Measurements from ENCODE around the gene OR10H1. TPM values are rescaled to one million over a fixed set of nuclear protein-coding genes. Genes with fewer than 3 reads are reported as not detected.

OR10H1 gene
- polyA plus RNA-seq, 1 of the 3 experiments (the other 2 are of a cell fraction): not detected

DNA sequence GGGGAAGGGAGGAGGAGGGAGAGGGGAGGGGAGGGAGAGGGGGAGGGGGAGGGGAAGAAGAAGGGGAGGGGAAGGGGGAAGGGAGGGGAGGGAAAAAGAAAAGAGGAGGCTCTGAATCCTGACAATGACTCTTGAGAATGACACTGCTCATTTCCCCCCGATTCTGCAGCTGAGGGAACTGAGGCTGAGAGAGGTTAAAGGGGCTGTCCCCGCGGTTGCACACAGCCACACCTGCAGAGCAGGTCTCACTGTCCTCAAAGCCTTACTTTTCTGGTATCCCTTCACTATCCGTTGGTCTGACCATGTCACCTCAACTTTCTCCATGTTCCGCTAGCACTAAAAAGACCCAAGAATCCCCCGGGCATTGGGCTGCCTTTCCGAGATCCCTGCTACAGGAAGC is 47.0 kb upstream of the OR10H1 start (continued):
- TF ChIP-seq, protein P1, sequence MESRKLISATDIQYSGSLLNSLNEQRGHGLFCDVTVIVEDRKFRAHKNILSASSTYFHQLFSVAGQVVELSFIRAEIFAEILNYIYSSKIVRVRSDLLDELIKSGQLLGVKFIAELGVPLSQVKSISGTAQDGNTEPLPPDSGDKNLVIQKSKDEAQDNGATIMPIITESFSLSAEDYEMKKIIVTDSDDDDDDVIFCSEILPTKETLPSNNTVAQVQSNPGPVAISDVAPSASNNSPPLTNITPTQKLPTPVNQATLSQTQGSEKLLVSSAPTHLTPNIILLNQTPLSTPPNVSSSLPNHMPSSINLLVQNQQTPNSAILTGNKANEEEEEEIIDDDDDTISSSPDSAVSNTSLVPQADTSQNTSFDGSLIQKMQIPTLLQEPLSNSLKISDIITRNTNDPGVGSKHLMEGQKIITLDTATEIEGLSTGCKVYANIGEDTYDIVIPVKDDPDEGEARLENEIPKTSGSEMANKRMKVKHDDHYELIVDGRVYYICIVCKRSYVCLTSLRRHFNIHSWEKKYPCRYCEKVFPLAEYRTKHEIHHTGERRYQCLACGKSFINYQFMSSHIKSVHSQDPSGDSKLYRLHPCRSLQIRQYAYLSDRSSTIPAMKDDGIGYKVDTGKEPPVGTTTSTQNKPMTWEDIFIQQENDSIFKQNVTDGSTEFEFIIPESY (IDR thresholded peaks at IDR 0.05; ENCODE audit: borderline replicate concordance, low read depth): no peak
- TF ChIP-seq RFX5 (IDR thresholded peaks at IDR 0.05; ENCODE audit: low read length): no peak
- TF ChIP-seq EP300 (IDR thresholded peaks at IDR 0.05; ENCODE audit: borderline replicate concordance in 1 of 2, low read depth in 1 of 2, low read length in 1 of 2): no peak
- no peak for TF ChIP-seq CHD2 (IDR thresholded peaks at IDR 0.05; ENCODE audit: low read length, partially characterized antibody)
- TF ChIP-seq TEAD4 (IDR thresholded peaks at IDR 0.05; ENCODE audit: borderline replicate concordance, insufficient read depth): no peak
- TF ChIP-seq MEF2A (IDR thresholded peaks at IDR 0.05; ENCODE audit: borderline replicate concordance, low read depth): no peak
- no peak for TF ChIP-seq SMC3 (IDR thresholded peaks at IDR 0.05; ENCODE audit: low read depth, low read length)

DNA sequence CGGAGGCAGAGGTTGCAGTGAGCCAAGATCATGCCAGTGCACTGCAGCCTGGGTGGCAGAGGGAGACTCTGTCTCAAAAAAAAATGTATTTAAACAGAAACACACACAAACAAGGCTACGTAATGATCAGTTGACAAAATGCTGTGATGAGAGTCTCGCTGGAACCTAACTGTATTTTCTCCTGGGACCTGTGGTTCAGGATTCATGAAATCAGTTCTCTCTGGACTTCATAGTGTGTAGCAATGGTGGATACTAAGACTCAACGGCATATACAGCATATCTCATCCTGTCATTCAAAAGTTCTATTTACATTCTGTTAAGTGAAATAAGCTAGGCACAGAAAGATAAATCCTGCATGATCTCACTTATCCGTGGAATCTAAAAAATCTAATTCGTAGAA is 45.1 kb upstream of the OR10H1 start:
- H3K9ac ChIP-seq: no peak overlapping the region
- ChIA-PET POLR2A (no interaction called here), CTCF (no interaction called here)
- no peaks in the 10 kb centered on the region for H4K20me1 ChIP-seq (ENCODE audit: insufficient read depth)
- H3K9me2 ChIP-seq: no peaks in the 10 kb centered on the region
- 5% methylated on average over 6 of the region's 6 CpGs for WGBS (ENCODE audit: low lambda C conversion rate)
- H3F3A ChIP-seq (replicated peaks; ENCODE audit: insufficient read depth): no peaks in the 10 kb centered on the region
- H3K27me3 ChIP-seq (ENCODE audit: insufficient read depth): peaks cover 55% of the 10 kb centered on the region
- no peaks in the 10 kb centered on the region for H3K36me3 ChIP-seq (replicated peaks in 1 of 2; ENCODE audit: control insufficient read depth in 1 of 2, insufficient read depth in 2 of 2, low read length in 1 of 2)
- no peak overlapping the region for H3K4me2 ChIP-seq
- DNase-seq: no peak
- no peak overlapping the region for H3K27ac ChIP-seq (ENCODE audit: low read depth in 2 of 2, low read length in 1 of 2)
- H3K9me3 ChIP-seq: no peaks in the 10 kb centered on the region
- no peaks in the 10 kb centered on the region for H3K4me1 ChIP-seq (ENCODE audit: control insufficient read depth in 1 of 2, insufficient read depth in 2 of 2, low read depth in 1 of 2, low read length in 1 of 2)
- no peak overlapping the region for H2AFZ ChIP-seq (ENCODE audit: low read depth)
- no peaks in the 10 kb centered on the region for H3K79me2 ChIP-seq (ENCODE audit: insufficient read depth)
- TF ChIP-seq, protein P2, sequence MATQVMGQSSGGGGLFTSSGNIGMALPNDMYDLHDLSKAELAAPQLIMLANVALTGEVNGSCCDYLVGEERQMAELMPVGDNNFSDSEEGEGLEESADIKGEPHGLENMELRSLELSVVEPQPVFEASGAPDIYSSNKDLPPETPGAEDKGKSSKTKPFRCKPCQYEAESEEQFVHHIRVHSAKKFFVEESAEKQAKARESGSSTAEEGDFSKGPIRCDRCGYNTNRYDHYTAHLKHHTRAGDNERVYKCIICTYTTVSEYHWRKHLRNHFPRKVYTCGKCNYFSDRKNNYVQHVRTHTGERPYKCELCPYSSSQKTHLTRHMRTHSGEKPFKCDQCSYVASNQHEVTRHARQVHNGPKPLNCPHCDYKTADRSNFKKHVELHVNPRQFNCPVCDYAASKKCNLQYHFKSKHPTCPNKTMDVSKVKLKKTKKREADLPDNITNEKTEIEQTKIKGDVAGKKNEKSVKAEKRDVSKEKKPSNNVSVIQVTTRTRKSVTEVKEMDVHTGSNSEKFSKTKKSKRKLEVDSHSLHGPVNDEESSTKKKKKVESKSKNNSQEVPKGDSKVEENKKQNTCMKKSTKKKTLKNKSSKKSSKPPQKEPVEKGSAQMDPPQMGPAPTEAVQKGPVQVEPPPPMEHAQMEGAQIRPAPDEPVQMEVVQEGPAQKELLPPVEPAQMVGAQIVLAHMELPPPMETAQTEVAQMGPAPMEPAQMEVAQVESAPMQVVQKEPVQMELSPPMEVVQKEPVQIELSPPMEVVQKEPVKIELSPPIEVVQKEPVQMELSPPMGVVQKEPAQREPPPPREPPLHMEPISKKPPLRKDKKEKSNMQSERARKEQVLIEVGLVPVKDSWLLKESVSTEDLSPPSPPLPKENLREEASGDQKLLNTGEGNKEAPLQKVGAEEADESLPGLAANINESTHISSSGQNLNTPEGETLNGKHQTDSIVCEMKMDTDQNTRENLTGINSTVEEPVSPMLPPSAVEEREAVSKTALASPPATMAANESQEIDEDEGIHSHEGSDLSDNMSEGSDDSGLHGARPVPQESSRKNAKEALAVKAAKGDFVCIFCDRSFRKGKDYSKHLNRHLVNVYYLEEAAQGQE (IDR thresholded peaks at IDR 0.05; ENCODE audit: low read depth, low read length): no peak
- TF ChIP-seq FOXM1 (IDR thresholded peaks at IDR 0.05; ENCODE audit: low read depth) (no peak), CHD2 (IDR thresholded peaks at IDR 0.05; ENCODE audit: low read length, partially characterized antibody) (no peak), NFIC (IDR thresholded peaks at IDR 0.05; ENCODE audit: borderline replicate concordance) (no peak), RCOR1 (IDR thresholded peaks at IDR 0.05; ENCODE audit: low read length) (no peak), JUND (IDR thresholded peaks at IDR 0.05) (no peak), FOXJ3 (CRISPR knock-in tag; IDR thresholded peaks at IDR 0.05) (no peak), ELF1 (IDR thresholded peaks at IDR 0.05) (no peak), MXI1 (IDR thresholded peaks at IDR 0.05; ENCODE audit: low read depth, low read length) (no peak), SIN3A (IDR thresholded peaks at IDR 0.05; ENCODE audit: borderline replicate concordance, low read depth, low read length) (no peak), MEF2A (IDR thresholded peaks at IDR 0.05; ENCODE audit: borderline replicate concordance, low read depth) (no peak)
- TF ChIP-seq, protein P3, sequence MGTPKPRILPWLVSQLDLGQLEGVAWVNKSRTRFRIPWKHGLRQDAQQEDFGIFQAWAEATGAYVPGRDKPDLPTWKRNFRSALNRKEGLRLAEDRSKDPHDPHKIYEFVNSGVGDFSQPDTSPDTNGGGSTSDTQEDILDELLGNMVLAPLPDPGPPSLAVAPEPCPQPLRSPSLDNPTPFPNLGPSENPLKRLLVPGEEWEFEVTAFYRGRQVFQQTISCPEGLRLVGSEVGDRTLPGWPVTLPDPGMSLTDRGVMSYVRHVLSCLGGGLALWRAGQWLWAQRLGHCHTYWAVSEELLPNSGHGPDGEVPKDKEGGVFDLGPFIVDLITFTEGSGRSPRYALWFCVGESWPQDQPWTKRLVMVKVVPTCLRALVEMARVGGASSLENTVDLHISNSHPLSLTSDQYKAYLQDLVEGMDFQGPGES (IDR thresholded peaks at IDR 0.05; ENCODE audit: low read depth, low read length): no peak
- TF ChIP-seq, protein P4, sequence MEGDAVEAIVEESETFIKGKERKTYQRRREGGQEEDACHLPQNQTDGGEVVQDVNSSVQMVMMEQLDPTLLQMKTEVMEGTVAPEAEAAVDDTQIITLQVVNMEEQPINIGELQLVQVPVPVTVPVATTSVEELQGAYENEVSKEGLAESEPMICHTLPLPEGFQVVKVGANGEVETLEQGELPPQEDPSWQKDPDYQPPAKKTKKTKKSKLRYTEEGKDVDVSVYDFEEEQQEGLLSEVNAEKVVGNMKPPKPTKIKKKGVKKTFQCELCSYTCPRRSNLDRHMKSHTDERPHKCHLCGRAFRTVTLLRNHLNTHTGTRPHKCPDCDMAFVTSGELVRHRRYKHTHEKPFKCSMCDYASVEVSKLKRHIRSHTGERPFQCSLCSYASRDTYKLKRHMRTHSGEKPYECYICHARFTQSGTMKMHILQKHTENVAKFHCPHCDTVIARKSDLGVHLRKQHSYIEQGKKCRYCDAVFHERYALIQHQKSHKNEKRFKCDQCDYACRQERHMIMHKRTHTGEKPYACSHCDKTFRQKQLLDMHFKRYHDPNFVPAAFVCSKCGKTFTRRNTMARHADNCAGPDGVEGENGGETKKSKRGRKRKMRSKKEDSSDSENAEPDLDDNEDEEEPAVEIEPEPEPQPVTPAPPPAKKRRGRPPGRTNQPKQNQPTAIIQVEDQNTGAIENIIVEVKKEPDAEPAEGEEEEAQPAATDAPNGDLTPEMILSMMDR (IDR thresholded peaks at IDR 0.05): no peak
- TF ChIP-seq, protein P5, sequence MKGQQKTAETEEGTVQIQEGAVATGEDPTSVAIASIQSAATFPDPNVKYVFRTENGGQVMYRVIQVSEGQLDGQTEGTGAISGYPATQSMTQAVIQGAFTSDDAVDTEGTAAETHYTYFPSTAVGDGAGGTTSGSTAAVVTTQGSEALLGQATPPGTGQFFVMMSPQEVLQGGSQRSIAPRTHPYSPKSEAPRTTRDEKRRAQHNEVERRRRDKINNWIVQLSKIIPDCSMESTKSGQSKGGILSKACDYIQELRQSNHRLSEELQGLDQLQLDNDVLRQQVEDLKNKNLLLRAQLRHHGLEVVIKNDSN (IDR thresholded peaks at IDR 0.05; ENCODE audit: borderline replicate concordance, low read depth): no peak
- TF ChIP-seq, protein P1 (IDR thresholded peaks at IDR 0.05; ENCODE audit: borderline replicate concordance, low read depth): no peak
- no peak overlapping the region for H3K4me3 ChIP-seq (ENCODE audit: low read depth in 2 of 2, low read length in 1 of 2)

Measured in SK-N-SH (cell line).